H1 (cell line): Measurements from ENCODE around the gene FOXI1. TPM values are rescaled to one million over a fixed set of nuclear protein-coding genes. Genes with fewer than 3 reads are reported as not detected.

Experiments
- KDM1A ChIP-seq: fragments of 200-600, 300-600 bp; sonication (generic); IDR thresholded peaks from 2 replicates; pipeline ENCODE4 v1.7.1; 2016; ENCODE audit warnings: mild to moderate bottlenecking, low read length, borderline replicate concordance
- polyA plus RNA-seq, 7 experiments: library from polyadenylated mRNA; depleted of rRNA in 3 of 7; stranded (reverse) in 5 of 7; unstranded in 2 of 7; fragments of >200 nt in 5 of 7; fragments of 200-250 nt in 2 of 7; gene quantifications; 1 replicate in 5 of 7; 2 replicates in 1 of 7; 4 replicates in 1 of 7; pipeline versions ENCODE4 v1.2.1 to v1.2.3, GENCODE V29; 2011 to 2013; ENCODE audit warnings: missing spikeins in 2 of 7, mixed read lengths in 2 of 7
- total RNA-seq: library from RNA; stranded (reverse); fragmentation: NEBNext Ultra II Directional; extraction: Animal tissue kit (Norgen Biotek cat#: 25700); gene quantifications from 2 replicates; pipeline ENCODE4 v1.2.1, GENCODE V29; 2021
- TF ChIP-seq, protein P1 (sequence below): fragments of 300-600 bp; sonication (generic); IDR thresholded peaks from 2 replicates; pipeline ENCODE4 v1.7.1; 2012; ENCODE audit warnings: low read length, moderate library complexity, mild to moderate bottlenecking, inconsistent platforms; ENCODE audit not compliant: insufficient replicate concordance

FOXI1 gene
- total and polyA plus RNA-seq, 2 of the 8 experiments (the other 6 are each of a cell fraction or from before 2014, with no cell fraction given): not detected

DNA sequence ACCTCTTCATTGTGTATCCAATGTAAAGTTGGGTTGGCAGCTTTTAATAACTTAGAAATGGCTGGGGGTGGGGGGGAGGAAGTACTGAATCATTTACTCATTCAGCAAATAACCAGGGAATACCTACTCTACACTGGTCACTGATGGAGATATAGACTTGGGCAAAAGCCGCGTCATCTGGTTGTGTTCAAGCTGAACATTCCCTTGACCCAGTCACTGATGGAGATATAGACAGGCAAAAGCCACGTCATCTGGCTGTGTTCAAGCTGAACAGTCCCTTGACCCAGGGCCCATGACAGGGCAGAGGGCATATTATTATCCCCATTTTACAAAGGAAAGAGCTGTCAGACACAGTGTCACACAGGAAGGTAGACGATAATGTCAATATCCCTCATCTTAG lies 32.6 kb downstream of the FOXI1 start (continued):
- TF ChIP-seq, protein P1, sequence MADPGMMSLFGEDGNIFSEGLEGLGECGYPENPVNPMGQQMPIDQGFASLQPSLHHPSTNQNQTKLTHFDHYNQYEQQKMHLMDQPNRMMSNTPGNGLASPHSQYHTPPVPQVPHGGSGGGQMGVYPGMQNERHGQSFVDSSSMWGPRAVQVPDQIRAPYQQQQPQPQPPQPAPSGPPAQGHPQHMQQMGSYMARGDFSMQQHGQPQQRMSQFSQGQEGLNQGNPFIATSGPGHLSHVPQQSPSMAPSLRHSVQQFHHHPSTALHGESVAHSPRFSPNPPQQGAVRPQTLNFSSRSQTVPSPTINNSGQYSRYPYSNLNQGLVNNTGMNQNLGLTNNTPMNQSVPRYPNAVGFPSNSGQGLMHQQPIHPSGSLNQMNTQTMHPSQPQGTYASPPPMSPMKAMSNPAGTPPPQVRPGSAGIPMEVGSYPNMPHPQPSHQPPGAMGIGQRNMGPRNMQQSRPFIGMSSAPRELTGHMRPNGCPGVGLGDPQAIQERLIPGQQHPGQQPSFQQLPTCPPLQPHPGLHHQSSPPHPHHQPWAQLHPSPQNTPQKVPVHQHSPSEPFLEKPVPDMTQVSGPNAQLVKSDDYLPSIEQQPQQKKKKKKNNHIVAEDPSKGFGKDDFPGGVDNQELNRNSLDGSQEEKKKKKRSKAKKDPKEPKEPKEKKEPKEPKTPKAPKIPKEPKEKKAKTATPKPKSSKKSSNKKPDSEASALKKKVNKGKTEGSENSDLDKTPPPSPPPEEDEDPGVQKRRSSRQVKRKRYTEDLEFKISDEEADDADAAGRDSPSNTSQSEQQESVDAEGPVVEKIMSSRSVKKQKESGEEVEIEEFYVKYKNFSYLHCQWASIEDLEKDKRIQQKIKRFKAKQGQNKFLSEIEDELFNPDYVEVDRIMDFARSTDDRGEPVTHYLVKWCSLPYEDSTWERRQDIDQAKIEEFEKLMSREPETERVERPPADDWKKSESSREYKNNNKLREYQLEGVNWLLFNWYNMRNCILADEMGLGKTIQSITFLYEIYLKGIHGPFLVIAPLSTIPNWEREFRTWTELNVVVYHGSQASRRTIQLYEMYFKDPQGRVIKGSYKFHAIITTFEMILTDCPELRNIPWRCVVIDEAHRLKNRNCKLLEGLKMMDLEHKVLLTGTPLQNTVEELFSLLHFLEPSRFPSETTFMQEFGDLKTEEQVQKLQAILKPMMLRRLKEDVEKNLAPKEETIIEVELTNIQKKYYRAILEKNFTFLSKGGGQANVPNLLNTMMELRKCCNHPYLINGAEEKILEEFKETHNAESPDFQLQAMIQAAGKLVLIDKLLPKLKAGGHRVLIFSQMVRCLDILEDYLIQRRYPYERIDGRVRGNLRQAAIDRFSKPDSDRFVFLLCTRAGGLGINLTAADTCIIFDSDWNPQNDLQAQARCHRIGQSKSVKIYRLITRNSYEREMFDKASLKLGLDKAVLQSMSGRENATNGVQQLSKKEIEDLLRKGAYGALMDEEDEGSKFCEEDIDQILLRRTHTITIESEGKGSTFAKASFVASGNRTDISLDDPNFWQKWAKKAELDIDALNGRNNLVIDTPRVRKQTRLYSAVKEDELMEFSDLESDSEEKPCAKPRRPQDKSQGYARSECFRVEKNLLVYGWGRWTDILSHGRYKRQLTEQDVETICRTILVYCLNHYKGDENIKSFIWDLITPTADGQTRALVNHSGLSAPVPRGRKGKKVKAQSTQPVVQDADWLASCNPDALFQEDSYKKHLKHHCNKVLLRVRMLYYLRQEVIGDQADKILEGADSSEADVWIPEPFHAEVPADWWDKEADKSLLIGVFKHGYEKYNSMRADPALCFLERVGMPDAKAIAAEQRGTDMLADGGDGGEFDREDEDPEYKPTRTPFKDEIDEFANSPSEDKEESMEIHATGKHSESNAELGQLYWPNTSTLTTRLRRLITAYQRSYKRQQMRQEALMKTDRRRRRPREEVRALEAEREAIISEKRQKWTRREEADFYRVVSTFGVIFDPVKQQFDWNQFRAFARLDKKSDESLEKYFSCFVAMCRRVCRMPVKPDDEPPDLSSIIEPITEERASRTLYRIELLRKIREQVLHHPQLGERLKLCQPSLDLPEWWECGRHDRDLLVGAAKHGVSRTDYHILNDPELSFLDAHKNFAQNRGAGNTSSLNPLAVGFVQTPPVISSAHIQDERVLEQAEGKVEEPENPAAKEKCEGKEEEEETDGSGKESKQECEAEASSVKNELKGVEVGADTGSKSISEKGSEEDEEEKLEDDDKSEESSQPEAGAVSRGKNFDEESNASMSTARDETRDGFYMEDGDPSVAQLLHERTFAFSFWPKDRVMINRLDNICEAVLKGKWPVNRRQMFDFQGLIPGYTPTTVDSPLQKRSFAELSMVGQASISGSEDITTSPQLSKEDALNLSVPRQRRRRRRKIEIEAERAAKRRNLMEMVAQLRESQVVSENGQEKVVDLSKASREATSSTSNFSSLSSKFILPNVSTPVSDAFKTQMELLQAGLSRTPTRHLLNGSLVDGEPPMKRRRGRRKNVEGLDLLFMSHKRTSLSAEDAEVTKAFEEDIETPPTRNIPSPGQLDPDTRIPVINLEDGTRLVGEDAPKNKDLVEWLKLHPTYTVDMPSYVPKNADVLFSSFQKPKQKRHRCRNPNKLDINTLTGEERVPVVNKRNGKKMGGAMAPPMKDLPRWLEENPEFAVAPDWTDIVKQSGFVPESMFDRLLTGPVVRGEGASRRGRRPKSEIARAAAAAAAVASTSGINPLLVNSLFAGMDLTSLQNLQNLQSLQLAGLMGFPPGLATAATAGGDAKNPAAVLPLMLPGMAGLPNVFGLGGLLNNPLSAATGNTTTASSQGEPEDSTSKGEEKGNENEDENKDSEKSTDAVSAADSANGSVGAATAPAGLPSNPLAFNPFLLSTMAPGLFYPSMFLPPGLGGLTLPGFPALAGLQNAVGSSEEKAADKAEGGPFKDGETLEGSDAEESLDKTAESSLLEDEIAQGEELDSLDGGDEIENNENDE: no peak
- no peak for TF ChIP-seq KDM1A
